Measurements from ENCODE around the gene DPEP3.

DPEP3 gene

GRCh38 chr16:67950335-67950843 is 29.9 kb downstream of the DPEP3 start:
- DNase-seq (ENCODE audit: low read depth): no peak
- H3K4me3 ChIP-seq (ENCODE audit: low read depth, low read length): no peak overlapping the region
- in situ Hi-C loops (cut with HindIII; ENCODE audit: low sequenced_read_pairs): no loop called here
- no peak for TF ChIP-seq CTCF (IDR thresholded peaks at IDR 0.05; ENCODE audit: low read depth, low read length, missing control alignments)

GRCh38 chr16:67949645-67950044 is 30.7 kb downstream of the DPEP3 start:
- H3K4me3 ChIP-seq (ENCODE audit: low read depth, low read length): no peak overlapping the region
- DNase-seq (ENCODE audit: low read depth): no peak
- no peak for TF ChIP-seq CTCF (IDR thresholded peaks at IDR 0.05; ENCODE audit: low read depth, low read length, missing control alignments)
- in situ Hi-C loops (cut with HindIII; ENCODE audit: low sequenced_read_pairs): no loop called here

DNA sequence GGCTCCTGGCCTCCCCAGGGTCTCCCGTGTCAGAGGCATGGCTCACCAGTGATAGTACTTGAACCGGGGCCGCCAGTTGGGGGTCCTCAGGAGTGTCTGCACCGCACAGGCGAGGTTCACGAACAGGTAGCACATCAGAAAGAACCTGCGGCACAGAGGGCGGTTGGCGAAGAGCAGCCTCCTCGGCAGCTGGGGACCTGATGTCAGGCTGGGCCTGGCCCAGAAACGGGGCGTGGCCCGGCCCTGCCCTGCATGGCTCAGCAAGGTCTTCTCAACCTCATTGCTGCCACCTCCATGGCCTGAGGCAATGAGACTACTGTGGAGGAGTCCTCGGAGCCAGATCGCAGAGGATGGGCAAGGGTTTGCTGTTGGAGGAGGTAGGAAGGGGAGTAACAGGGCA is 32.3 kb downstream of the DPEP3 start:
- no peak overlapping the region for H3K4me3 ChIP-seq (ENCODE audit: low read depth, low read length)
- TF ChIP-seq CTCF (IDR thresholded peaks at IDR 0.05; ENCODE audit: low read depth, low read length, missing control alignments): no peak
- in situ Hi-C loops (cut with HindIII; ENCODE audit: low sequenced_read_pairs): no loop called here
- DNase-seq (ENCODE audit: low read depth): no peak

GRCh38 chr16:67946966-67947558 is 33.2 kb downstream of the DPEP3 start:
- in situ Hi-C loops (cut with HindIII; ENCODE audit: low sequenced_read_pairs): no loop called here
- H3K4me3 ChIP-seq (ENCODE audit: low read depth, low read length): no peak overlapping the region
- no peak for TF ChIP-seq CTCF (IDR thresholded peaks at IDR 0.05; ENCODE audit: low read depth, low read length, missing control alignments)
- no peak for DNase-seq (ENCODE audit: low read depth)

GRCh38 chr16:67946128-67946569 is 34.1 kb downstream of the DPEP3 start:
- H3K4me3 ChIP-seq (ENCODE audit: low read depth, low read length): no peak overlapping the region
- in situ Hi-C loops (cut with HindIII; ENCODE audit: low sequenced_read_pairs): no loop called here
- DNase-seq (ENCODE audit: low read depth): no peak
- no peak for TF ChIP-seq CTCF (IDR thresholded peaks at IDR 0.05; ENCODE audit: low read depth, low read length, missing control alignments)

- in situ Hi-C loops (cut with HindIII; ENCODE audit: low sequenced_read_pairs): no loop called here
- no peak for TF ChIP-seq CTCF (IDR thresholded peaks at IDR 0.05; ENCODE audit: low read depth, low read length, missing control alignments)
- H3K4me3 ChIP-seq (ENCODE audit: low read depth, low read length): no peak overlapping the region
- no peak for DNase-seq (ENCODE audit: low read depth)
Measured at GRCh38 chr16:67945392-67945933, 34.8 kb downstream of the DPEP3 start.

Measured in astrocyte of the cerebellum (primary cell).